GM10266 (cell line): ENCODE results near the gene UAP1L1.

Experiments used
- DNase-seq: peaks from one replicate; pipeline ENCODE4 v3.0.0; 2012; ENCODE audit errors: extremely low spot score
- TF ChIP-seq, protein P1 (sequence below): IDR thresholded peaks from 2 replicates; pipeline ENCODE4 v1.5.1; 2012; ENCODE audit warnings: mild to moderate bottlenecking, low read depth; ENCODE audit not compliant: control insufficient read depth, insufficient read depth; ENCODE audit errors: missing control alignments

The UAP1L1 gene

DNA sequence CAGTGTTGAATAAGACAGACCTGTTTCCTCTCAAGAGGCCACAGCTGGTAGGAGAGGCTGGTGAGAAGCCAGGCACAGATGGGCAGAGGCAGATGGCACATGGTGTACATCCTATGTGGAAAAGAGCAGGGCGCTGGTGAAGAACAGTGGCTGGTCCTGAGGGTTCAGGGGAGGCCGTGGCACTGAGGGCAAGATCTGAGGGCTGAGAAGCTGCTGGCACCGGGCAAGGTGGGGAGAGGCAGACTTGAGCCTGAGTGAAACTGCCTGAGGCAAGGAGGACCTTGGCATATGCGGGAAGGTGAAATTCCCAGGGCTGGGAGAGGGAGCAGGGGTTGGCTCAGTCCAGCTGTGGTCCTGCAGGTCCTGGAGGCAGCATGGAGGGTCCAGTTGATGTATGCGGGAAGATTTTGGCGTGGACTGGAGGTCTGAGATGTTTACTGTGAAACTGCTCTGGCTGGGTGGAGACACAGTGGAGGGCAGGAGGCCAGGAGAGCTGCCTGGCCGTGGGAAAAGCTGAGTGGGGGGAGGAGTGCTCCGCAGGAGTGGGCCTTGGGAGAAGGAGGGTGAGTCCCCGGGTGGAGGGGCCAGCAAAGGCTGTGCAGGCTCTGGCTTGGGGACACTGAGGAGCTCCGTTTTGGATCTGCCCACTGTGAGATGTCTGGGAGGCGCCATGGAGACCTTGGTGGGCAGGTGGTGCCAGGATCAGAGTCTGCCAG lies 12.1 kb downstream of the UAP1L1 start:
- TF ChIP-seq, protein P1, sequence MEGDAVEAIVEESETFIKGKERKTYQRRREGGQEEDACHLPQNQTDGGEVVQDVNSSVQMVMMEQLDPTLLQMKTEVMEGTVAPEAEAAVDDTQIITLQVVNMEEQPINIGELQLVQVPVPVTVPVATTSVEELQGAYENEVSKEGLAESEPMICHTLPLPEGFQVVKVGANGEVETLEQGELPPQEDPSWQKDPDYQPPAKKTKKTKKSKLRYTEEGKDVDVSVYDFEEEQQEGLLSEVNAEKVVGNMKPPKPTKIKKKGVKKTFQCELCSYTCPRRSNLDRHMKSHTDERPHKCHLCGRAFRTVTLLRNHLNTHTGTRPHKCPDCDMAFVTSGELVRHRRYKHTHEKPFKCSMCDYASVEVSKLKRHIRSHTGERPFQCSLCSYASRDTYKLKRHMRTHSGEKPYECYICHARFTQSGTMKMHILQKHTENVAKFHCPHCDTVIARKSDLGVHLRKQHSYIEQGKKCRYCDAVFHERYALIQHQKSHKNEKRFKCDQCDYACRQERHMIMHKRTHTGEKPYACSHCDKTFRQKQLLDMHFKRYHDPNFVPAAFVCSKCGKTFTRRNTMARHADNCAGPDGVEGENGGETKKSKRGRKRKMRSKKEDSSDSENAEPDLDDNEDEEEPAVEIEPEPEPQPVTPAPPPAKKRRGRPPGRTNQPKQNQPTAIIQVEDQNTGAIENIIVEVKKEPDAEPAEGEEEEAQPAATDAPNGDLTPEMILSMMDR, result no peak
- DNase-seq, result no peak

DNA sequence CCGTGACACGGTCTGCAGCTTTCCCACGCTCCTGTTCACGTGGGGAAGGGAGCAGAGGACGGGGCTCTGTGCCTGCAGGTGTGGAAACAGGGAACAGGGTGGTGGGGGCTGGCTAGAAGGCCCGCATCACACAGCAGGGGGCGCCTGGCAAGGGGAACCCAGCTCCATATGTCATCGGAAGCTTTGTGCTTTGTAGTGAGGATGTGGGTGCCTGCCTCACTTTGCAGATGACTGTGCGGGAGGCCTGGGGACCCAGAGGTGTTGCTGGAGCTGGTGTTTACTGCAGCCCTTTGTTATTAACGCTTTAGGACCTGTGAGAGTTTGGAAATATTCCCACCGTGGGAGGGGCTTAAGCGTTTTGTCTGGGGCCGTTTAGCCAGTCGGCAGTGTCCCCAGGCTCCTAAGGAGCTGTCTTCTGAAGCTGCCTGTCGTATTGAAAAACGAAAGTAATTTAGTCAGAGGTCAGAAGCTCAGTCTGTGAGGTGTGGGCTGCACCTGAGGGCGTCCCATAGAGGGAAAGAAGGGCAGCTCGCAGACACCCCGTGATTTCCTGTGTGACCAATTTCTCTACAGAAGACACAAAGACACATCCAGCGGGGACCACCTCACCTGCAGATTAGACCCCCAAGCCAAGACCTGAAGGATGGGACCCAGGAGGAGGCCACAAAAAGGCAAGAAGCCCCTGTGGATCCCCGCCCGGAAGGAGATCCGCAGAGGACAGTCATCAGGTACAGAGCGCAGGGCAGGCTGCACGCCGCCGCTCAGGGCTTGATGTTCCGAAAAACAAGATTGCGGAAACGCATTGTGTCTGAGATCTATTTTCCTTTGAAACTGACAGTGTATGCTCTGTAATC lies 18.6 kb downstream of the UAP1L1 start:
- DNase-seq, result peak; percentile 71
- TF ChIP-seq, protein P1, result peak; percentile 74

DNA sequence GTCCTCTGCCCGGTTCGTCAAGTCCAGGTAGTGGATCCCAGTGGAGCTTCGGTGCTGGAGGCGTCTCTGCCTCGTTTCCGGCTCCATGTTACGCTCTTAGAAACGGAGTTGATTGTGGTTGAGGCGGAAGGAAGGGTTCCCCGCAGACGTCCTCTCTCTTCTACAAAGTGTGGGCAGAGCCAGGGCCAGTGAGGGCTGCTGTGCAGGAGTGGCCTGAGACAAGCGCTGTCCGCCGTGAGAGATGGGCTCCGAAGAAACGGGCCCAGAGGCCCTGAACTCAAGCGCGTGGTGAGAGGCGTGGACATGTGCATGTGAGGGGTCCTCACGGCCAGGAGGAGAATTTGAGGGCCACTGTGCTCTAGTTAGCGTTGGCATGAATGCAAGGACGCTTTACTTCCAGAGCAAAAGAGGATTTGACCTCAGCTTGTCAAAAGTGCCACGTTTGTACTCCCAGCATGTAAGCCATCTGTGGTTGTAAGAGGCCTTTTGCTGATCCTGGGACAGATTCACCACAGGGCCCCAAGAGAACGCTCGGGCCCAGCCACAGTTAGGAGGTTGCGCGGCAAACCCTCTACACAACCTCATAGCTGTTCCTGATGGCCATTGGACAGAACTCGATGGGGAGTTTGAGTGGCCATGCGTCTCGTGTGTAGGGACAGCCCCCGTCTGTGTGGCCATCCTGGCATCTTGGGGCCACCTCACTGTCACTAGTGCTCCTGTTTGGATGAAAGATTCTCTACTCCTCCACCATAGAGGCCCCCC lies 19.6 kb downstream of the UAP1L1 start:
- TF ChIP-seq, protein P1, result no peak

DNA sequence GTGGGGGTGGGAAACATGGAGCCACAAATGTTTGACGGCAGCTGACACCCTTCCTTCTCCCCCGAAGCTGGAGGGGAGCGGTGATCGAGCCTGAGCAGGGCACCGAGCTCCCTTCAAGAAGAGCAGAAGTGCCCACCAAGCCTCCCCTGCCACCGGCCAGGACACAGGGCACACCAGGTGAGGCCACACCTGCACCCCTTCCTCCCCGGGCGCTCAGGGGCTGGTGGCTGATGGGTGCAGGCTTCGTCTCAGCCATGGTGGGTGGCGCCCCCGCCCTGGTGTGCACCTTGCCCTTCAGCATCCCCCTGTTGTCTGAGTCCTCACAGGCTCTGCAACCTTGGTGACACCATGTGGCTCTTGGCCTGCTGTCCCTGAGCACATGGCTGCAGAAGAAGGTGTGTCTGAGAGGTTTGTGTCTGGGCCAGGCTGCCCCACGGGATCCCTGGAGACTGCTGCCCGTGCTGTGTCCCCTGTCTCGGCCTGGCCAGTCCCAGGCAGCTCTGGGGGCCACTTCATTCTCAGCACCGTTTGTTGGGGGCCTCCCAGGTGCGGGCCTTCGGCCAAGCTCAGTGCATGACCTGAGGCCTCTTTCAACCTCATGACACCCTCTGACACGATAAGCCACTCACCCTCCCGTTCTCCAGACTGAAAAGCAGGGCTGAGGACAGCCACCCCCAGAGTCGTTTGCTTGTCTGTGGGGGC lies 20.6 kb downstream of the UAP1L1 start:
- TF ChIP-seq, protein P1, result no peak
- DNase-seq, result no peak

More for the DNA sequence above, 19.6 kb downstream of the UAP1L1 start:
- DNase-seq, result no peak

DNA sequence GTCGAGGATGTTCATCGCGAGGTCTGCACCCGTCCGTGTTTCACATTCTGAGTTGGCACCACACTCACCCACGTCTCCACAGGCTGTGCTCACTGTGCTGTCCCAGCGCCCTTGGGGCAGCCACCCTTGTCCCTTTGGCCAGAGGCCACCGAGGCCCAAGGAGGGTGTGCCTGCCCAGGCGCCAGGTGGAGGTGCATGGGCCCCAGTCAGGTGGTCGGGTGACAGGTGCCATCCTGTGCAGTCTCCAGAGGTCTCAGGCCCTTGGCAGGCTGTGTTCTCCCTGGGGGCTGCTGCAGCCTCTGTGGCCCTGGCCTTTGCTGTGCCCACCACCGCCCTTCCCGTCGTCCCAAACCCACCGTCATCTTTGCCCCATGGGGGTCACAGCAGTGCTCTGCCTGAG lies 21.9 kb downstream of the UAP1L1 start:
- TF ChIP-seq, protein P1, result no peak
- DNase-seq, result no peak

DNA sequence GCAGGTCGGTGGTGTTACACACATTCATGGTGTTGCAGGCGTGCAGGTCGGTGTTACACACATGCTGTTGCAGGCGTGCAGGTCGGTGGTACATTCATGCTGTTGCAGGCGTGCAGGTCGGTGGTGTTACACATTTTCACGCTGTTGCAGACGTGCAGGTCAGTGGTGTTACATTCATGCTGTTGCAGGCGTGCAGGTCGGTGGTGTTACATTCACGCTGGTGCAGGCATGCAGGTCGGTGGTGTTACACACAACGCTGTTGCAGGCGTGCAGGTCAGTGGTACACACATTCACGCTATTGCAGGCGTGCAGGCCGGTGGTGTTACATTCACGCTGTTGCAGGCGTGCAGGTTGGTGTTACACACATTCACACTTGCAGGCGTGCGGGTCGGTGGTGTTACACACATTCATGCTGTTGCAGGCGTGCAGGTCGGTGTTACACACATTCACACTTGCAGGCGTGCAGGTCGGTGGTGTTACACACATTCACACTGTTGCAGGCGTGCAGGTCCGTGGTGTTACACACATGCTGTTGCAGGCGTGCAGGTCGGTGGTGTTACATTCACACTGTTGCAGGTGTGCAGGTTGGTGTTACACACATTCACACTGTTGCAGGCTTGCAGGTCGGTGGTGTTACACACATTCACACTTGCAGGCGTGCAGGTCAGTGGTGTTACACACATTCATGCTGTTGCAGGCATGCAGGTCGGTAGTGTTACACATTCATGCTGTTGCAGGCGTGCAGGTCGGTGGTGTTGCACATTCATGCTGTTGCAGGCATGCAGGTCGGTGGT lies 26.1 kb downstream of the UAP1L1 start:
- no peak for DNase-seq

More for the DNA sequence above, 26.1 kb downstream of the UAP1L1 start:
- TF ChIP-seq, protein P1, result no peak
